HG03457 (cell line): ENCODE data around the gene ETV4.
A peak's percentile ranks its signal among the peaks of the same experiment; 100 is the strongest.
"Not testable (repeated sequence)": the region's sequence is repeated elsewhere in the genome, so short reads cannot be mapped to it uniquely, and the experiment has no call there.

Experiments
- ATAC-seq: cut with Tn5 transposase; IDR thresholded peaks from one replicate; pipeline ENCODE4 v1.9.1; 2021; ENCODE audit warnings: moderate number of reproducible peaks; ENCODE audit not compliant: unreplicated experiment

The ETV4 gene

DNA sequence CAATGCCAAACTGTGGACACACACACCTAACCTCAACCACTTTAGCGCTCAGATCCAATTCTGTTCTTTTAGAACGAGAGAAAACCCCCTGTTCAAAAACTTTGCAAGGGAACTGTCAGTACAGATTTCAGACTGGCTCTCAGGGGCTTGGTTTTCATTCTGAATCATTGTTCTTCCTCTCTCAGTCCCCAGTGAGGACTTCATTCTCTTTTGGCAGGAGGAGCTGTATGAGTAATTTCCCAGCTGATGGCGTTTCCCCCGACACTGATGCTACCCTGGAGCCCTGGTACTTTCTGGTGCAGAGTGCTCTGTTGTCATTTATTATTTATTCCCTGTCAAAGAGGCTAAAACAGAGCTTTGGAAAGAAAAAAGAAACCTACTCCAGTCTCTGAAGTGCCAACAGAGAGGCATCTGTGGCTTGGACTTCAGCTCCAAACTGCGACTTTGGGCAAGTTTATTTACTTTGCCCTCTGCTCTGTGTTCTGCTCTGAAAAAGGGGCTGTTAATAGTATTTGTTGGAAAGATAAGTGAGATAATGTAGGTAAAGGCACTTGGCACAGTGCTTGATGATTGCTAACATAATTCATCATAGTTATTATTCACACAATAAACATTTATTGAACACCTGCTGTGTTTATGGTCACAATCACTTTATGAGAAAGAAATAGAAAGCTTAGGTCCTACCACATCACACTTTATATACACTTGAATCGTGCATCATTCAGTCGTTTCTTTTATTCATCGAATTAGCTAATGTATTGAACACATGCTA, 28.3 kb downstream of the ETV4 start:
- ATAC-seq: no peak

DNA sequence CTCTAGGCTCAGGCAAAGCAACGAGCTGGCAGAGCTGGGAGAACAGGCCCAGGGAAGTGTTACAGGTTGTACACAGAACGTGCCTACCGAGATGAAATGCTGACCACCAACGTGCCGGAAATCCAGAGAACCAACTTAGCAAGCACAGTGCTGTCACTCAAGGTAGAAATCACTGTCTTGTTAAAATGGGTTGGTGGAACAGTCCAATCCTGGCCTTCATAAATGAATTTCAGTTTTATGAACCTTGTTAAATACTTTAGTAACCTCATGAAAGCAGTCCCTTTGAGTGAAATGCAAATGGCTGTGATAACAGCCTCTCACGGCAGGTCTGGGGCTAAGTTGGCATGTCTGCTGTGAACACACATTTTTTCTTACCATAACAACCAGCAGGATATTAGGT, 29.0 kb downstream of the ETV4 start:
- ATAC-seq: no peak

DNA sequence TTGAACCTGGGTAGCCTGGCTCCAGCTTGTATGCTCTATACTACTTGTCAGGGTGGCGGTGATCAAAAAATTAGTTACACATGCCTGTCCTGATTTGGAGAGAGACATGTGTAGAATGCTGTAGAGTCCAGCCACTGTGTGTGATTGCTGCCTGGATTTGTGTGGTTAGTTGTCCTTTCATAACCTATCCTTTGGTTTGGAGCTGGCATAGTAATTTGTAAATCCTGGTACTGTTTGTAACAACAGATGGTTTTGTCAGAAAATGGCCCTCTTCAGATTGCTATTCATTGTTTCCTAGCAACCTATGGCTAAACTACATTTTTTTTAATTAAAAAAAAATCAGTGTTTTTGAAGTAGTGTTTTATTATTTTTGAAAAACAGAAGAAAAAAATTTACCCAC, 30.5 kb downstream of the ETV4 start:
- no peak for ATAC-seq

DNA sequence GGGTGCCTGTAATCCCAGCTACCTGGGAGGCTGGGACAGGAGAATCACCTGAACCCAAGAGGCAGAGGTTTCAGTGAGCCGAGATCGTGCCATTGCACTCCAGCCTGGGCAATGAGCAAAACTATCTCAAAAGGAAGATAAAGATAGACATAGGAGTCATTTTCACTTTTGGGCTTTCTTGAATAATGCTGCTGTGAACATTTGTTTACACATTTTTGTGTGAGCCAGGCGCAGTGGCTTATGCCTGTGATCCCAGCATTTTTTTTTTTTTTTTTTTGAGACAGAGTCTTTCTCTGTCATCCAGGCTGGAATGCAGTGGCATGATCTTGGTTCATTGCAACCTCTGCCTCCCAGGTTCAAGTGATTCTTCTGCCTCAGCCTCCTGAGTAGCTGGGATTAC, 34.9 kb downstream of the ETV4 start:
- ATAC-seq: not testable (repeated sequence)

DNA sequence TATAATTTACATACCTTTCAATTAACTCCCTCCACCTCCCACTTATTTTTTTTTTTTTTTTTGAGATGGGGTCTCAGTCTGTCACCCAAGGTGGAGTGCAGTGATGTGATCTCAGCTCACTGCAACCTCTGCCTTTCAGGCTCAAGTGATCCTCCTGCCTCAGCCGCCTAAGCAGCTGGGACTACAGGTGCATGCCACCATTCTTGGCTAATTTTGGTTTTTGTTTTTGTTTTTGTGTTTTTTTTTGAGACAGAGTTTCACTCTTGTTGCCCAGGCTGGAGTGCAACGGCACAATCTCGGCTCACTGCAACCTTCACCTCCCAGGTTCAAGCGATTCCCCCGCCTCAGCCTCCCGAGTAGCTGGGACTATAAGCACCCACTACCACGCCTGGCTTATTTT, 36.7 kb downstream of the ETV4 start:
- ATAC-seq: not testable (repeated sequence)

DNA sequence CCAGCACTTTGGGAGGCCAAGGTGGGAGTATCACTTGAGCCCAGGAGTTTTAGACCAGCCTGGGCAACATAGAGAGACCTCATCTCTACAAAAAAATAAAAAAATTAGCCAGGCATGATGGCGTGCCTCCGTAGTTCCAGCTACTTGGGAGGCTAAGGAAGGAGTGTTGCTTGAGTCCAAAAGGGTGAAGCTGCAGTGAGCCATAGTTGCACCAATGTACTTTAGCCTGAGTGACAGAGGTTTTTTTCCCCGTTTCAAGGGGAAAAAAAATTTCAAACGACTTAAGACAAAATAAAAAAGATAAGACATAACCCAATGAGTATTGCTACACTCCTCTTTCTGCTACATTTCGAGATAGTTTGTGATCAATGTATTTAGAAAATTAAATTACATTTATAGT, 55.5 kb downstream of the ETV4 start:
- ATAC-seq: no peak

DNA sequence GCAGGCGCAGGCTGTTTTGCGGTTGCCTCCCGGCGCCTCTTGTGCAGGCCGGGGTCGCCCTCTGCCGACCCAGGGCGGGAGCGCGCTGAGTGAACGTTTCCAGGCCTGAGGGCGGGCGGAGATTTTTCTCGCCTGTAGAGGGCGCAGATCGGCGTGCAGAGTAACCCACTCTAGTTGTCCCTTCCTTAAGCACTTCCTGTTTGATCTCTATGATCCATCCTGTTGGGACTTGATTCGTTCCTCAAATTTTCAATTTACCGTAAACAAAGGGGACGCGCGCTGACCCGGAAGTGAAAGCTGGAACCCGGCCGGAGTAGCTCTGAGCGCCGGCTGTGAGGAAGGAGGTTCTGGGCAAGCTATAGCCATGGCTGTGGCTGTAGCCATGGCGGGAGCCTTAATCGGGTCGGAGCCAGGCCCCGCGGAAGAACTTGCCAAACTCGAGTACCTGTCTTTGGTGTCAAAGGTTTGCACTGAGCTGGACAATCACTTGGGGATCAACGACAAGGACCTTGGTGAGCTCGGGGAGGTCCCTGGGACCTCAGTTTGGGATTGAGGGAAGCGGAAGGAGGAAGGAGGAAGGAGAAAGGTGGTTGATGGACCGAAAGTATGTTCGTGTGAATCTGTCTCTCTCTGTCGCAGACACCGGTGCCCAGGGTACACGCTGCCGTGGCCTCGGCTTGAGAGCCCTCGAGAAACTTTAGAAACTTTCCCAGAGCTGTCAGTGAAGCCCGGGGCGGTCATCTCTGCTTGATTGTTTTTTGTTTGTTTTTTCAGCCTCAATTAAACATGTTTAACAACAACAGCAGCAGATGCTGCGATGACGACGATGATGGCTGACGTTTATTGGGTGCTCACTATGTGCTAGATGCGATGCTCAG, 62.2 kb downstream of the ETV4 start, which contains the start of gene DHX8:
Gene DHX8, plus strand, starts transcription at position 302 of the 878 bp plus-strand sequence. Its CDS starts 63 bp downstream, at position 365.
- peak; percentile 92 for ATAC-seq

DNA sequence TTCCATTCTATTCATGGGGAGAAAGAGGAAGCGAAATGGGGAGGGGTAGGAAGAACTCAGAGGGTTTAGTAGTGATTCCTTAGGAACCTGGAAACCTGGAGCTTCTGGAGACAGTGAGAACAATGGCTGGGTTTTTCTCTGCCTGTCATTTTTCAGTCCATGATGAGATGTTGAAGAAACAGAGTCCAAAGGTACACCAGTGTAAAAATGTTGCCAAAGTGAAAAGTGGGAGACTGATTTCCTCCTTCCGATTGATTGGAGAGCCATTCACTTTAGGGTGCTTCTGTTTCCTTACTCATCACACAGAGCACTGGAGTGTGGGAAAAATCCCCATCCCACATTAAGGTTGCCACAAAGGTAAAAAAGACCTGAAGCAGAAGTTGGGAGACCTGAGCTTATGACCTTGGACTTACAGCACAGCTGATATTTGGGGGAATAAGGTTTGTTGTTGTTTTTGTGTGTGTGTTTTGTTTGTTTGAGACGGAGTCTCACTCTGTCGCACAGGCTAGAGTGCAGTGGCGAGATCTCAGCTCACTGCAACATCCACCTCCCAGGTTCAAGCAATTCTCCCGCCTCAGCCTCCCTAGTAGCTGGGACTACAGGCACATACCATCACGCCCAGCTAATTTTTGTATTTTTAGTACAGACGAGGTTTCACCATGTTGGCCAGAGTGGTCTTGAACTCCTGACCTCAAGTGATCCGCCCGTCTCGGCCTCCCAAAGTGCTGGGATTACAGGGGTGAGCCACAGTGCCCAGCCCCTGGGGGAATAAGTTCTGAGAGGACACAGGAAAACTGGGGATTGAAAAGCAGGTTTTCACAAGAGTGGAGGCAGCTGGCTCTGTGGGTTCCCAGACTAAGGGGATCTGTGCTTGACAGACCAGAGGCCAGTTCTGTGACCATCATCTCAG, 63.8 kb downstream of the ETV4 start:
- no peak for ATAC-seq

DNA sequence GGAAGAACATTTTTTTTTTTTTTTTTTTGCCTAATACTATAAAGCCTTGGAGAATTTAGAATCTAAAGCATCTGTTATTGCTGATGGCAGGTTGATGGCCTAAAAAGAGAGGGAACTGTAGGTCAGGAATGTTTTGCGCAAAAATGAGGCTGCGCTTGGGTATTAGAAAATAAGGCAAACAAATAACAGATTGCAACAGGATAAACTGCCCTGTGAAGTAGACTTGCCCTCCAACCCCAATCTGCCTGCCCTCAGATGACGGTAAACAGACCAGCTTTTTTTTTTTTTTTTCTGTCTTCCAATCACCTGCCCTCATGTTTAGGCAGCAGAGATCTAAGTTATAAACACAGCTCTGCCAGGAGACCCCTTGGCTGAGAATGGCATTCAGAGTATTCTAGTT, 66.2 kb downstream of the ETV4 start:
- no peak for ATAC-seq
